HCT116 (cell line): Measurements from ENCODE around the gene SLC23A3. TPM values are rescaled to one million over a fixed set of nuclear protein-coding genes. Genes with fewer than 3 reads are reported as not detected.

Experiments used
- ATAC-seq: fragments of 200-7000 bp; cut with Tn5 transposase; 2 replicates; pipeline ENCODE4 v1.9.1; 2020; ENCODE audit warnings: mild to moderate bottlenecking, moderate library complexity
- BruUV-seq: library from RNA; stranded (reverse); fragments of 400-500 nt; replicated peaks from 2 replicates; lab custom pipeline; 2021; lab: Mats Ljungman, UMichigan
- CTCF ChIA-PET: fragments of 300-600 bp; sonication (Branson Sonifier 250); formaldehyde crosslinking; loops from one replicate; lab custom pipeline; 2021; ENCODE audit warnings: antibody characterized with exemption; lab: Charles Lee
- POLR2A ChIA-PET: fragments of 300-600, 350-600 bp; sonication (Branson Sonifier 250); formaldehyde crosslinking; loops from one replicate; lab custom pipeline; 2021; ENCODE audit warnings: antibody characterized with exemption; lab: Charles Lee
- RAD21 ChIA-PET, 2 experiments: fragments of 300-600 bp; sonication (Branson Sonifier 250); formaldehyde crosslinking; loops; one replicate each; lab custom pipeline; 2023; ENCODE audit warnings: low total read pairs in 2 of 2; ENCODE audit not compliant: uncharacterized antibody in 2 of 2, unreplicated experiment in 2 of 2, low non-redundant PET in 1 of 2; lab: Charles Lee
- DNase-seq: peaks from one replicate; pipeline ENCODE4 v3.0.0-alpha.2; 2010; ENCODE audit warnings: low read depth, low spot score
- H2AFZ ChIP-seq: fragments of 200-600 bp; shearing (Covaris generic), sonication (generic); 2 replicates; pipeline ENCODE4 v1.6.1; 2017; ENCODE audit warnings: low read depth, mixed run types, mixed read lengths, antibody characterized with exemption, low read length; ENCODE audit not compliant: poor library complexity, severe bottlenecking
- H3K27ac ChIP-seq: 2 replicates; pipeline ENCODE4 v1.5.1; 2012; ENCODE audit warnings: low read depth, low read length
- H3K27me3 ChIP-seq: fragments of 200-600 bp; sonication (generic); 2 replicates; pipeline ENCODE4 v1.6.1; 2016; ENCODE audit warnings: mixed run types, low read length, mixed read lengths; ENCODE audit not compliant: insufficient read depth
- H3K36me3 ChIP-seq, 2 experiments: fragments of 200-500 bp in 1 of 2; fragments of 200-600 bp in 1 of 2; sonication (Bioruptor generic) in 1 of 2; sonication (generic) in 1 of 2; 2 replicates each; pipeline versions ENCODE4 v1.5.1 to v1.6.1; 2014 to 2016; ENCODE audit warnings: low read length in 2 of 2, inconsistent platforms in 1 of 2, mixed read lengths in 1 of 2, mixed run types in 1 of 2; ENCODE audit not compliant: insufficient read depth in 2 of 2, control insufficient read depth in 1 of 2
- H3K4me1 ChIP-seq, 2 experiments: fragments of 200-600 bp in 1 of 2; sonication (generic) in 1 of 2; 2 replicates each; pipeline versions ENCODE4 v1.5.1 to v1.6.1; 2012 to 2017; ENCODE audit warnings: low read length in 2 of 2, inconsistent platforms in 1 of 2, mild to moderate bottlenecking in 1 of 2, mixed read lengths in 1 of 2, mixed run types in 1 of 2, moderate library complexity in 1 of 2; ENCODE audit not compliant: insufficient read depth in 2 of 2, control insufficient read depth in 1 of 2
- H3K4me2 ChIP-seq: fragments of 200-600 bp; sonication (generic); 2 replicates; pipeline ENCODE4 v1.6.1; 2017; ENCODE audit warnings: mixed run types, low read length, mixed read lengths
- H3K4me3 ChIP-seq, 2 experiments: fragments of 200-600 bp in 1 of 2; sonication (generic) in 1 of 2; replicated peaks in 1 of 2; 2 replicates each; pipeline ENCODE4 v1.5.1; 2011 to 2016; ENCODE audit warnings: low read length in 2 of 2, control low read depth in 1 of 2, low read depth in 1 of 2, mild to moderate bottlenecking in 1 of 2, mixed read lengths in 1 of 2, mixed run types in 1 of 2
- H3K79me2 ChIP-seq: fragments of 200-600 bp; sonication (generic); 2 replicates; pipeline ENCODE4 v1.6.1; 2017; ENCODE audit warnings: mild to moderate bottlenecking, mixed run types, low read length, moderate library complexity, mixed read lengths; ENCODE audit not compliant: insufficient read depth
- H3K9ac ChIP-seq: fragments of 200-600 bp; sonication (generic); 2 replicates; pipeline ENCODE4 v1.6.1; 2016; ENCODE audit warnings: low read length, mixed read lengths
- H3K9me2 ChIP-seq: fragments of 200-600 bp; sonication (generic), shearing (Covaris generic); 2 replicates; pipeline ENCODE4 v1.6.1; 2017; ENCODE audit warnings: mixed run types, mild to moderate bottlenecking, moderate library complexity; ENCODE audit not compliant: insufficient read depth
- H3K9me3 ChIP-seq, 2 experiments: fragments of 200-500 bp in 1 of 2; fragments of 200-600 bp in 1 of 2; sonication (Bioruptor generic) in 1 of 2; sonication (generic) in 1 of 2; 2 replicates each; pipeline ENCODE4 v1.6.1; 2014 to 2017; ENCODE audit warnings: low read length in 2 of 2, mixed read lengths in 2 of 2, inconsistent platforms in 1 of 2, low read depth in 1 of 2, mild to moderate bottlenecking in 1 of 2, mixed run types in 1 of 2, moderate library complexity in 1 of 2; ENCODE audit not compliant: control insufficient read depth in 1 of 2, insufficient read depth in 1 of 2
- H4K20me1 ChIP-seq: fragments of 200-600 bp; sonication (generic), shearing (Covaris generic); 2 replicates; pipeline ENCODE4 v1.6.1; 2017; ENCODE audit warnings: mixed run types, mild to moderate bottlenecking, moderate library complexity; ENCODE audit not compliant: insufficient read depth
- CBX3 ChIP-seq: IDR thresholded peaks from 2 replicates; pipeline ENCODE4 v1.6.1; 2012; ENCODE audit warnings: low read depth
- CEBPB ChIP-seq: IDR thresholded peaks from 2 replicates; pipeline ENCODE4 v1.6.1; 2012; ENCODE audit warnings: low read depth
- EGR1 ChIP-seq: IDR thresholded peaks from 2 replicates; pipeline ENCODE4 v1.6.1; 2012; ENCODE audit warnings: low read depth
- EZH2phosphoT487 ChIP-seq: fragments of 200-600 bp; IDR thresholded peaks from 2 replicates; pipeline ENCODE4 v1.6.1; 2018; ENCODE audit warnings: antibody characterized with exemption, borderline replicate concordance
- JUND ChIP-seq: IDR thresholded peaks from 2 replicates; pipeline ENCODE4 v1.6.1; 2012
- POLR2A ChIP-seq: IDR thresholded peaks from 2 replicates; pipeline ENCODE4 v1.7.0; 2011; ENCODE audit warnings: borderline replicate concordance; ENCODE audit not compliant: insufficient read depth, insufficient read length; ENCODE audit errors: extremely low read depth
- REST ChIP-seq: IDR thresholded peaks from 2 replicates; pipeline ENCODE4 v1.6.1; 2012; ENCODE audit warnings: low read depth
- SIN3A ChIP-seq: IDR thresholded peaks from 2 replicates; pipeline ENCODE4 v1.6.1; 2012; ENCODE audit warnings: low read depth
- SRF ChIP-seq: IDR thresholded peaks from 2 replicates; pipeline ENCODE4 v1.6.1; 2012; ENCODE audit warnings: low read depth
- TCF7L2 ChIP-seq: IDR thresholded peaks from 2 replicates; pipeline ENCODE4 v1.7.0; 2011; ENCODE audit warnings: borderline replicate concordance, inconsistent platforms; ENCODE audit not compliant: insufficient read depth, insufficient read length; ENCODE audit errors: extremely low read depth
- intact Hi-C: fragments of 100-400 bp; cut with micrococcal nuclease; formaldehyde crosslinking; loops from 2 replicates; pipeline ENCODE4 v1.10.0; 2022
- total RNA-seq: library from RNA; stranded (reverse); gene quantifications from one replicate; pipeline ENCODE4 v1.2.1, GENCODE V29; 2021; ENCODE audit not compliant: unreplicated experiment
- TF ChIP-seq, protein P1 (sequence below): IDR thresholded peaks from 2 replicates; pipeline ENCODE4 v1.6.1; 2012
- TF ChIP-seq, protein P2 (sequence below): IDR thresholded peaks from 2 replicates; pipeline ENCODE4 v1.6.1; 2012

Gene SLC23A3
- total RNA-seq, 1 experiment from 2014 or later = 4.8 TPM

GRCh38 chr2:219128396-219128795 is 41.4 kb downstream of the SLC23A3 start:
- Histone ChIP-seq H3K9me2 (no peaks in the 10 kb centered on the region), H2AFZ (no peak overlapping the region), H3K79me2 (no peaks in the 10 kb centered on the region), H3K27ac (no peak overlapping the region), H3K4me1 (peaks cover 22 to 27% of the 10 kb centered on the region in 2 experiments), H3K4me2 (no peak overlapping the region), H3K36me3 (no peaks in the 10 kb centered on the region), H3K27me3 (no peaks in the 10 kb centered on the region; the same call in 1 of the 2 replicates), H3K9me3 (no peaks in the 10 kb centered on the region), H4K20me1 (no peaks in the 10 kb centered on the region), H3K4me3 (no peak overlapping the region), H3K9ac (no peak overlapping the region)
- no peak for ATAC-seq
- DNase-seq = no peak
- POLR2A ChIA-PET = no interaction called here
- RAD21 ChIA-PET = no interaction called here
- TF ChIP-seq EGR1 = no peak
- no peak for TF ChIP-seq CBX3
- TF ChIP-seq, protein P1, sequence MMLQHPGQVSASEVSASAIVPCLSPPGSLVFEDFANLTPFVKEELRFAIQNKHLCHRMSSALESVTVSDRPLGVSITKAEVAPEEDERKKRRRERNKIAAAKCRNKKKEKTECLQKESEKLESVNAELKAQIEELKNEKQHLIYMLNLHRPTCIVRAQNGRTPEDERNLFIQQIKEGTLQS = no peak
- TF ChIP-seq JUND = no peak
- no peak for TF ChIP-seq REST
- CTCF ChIA-PET = interaction anchor here (1.4 to 1.7 kb wide), 2 partner anchors 9 to 99 kb away, joined by 4 to 7 read pairs; no protein-coding TSS in a partner anchor
- BruUV-seq = no TSS peak
- intact Hi-C loops = no loop called here

GRCh38 chr2:219127037-219127635 is 42.7 kb downstream of the SLC23A3 start:
- Histone ChIP-seq H3K4me1 (peaks cover 22 to 27% of the 10 kb centered on the region in 2 experiments), H4K20me1 (no peaks in the 10 kb centered on the region), H2AFZ (no peak overlapping the region), H3K36me3 (no peaks in the 10 kb centered on the region), H3K4me2 (no peak overlapping the region), H3K79me2 (no peaks in the 10 kb centered on the region), H3K9ac (no peak overlapping the region), H3K9me2 (no peaks in the 10 kb centered on the region), H3K4me3 (no peak overlapping the region), H3K27me3 (no peaks in the 10 kb centered on the region; the same call in 1 of the 2 replicates), H3K9me3 (no peaks in the 10 kb centered on the region), H3K27ac (no peak overlapping the region)
- intact Hi-C loops = no loop called here
- no peak for ATAC-seq
- ChIA-PET CTCF (interaction anchor here (1.7 kb wide), 1 partner anchor 8 kb away, joined by 7 read pairs; no protein-coding TSS in a partner anchor), RAD21 (no interaction called here), POLR2A (no interaction called here)
- DNase-seq = no peak
- BruUV-seq = no TSS peak
- no peak for TF ChIP-seq CEBPB
- TF ChIP-seq EZH2phosphoT487 = no peak
- TF ChIP-seq TCF7L2 = no peak
- TF ChIP-seq EGR1 = no peak
- TF ChIP-seq SIN3A = no peak
- TF ChIP-seq SRF = no peak
- TF ChIP-seq, protein P1 = no peak
- no peak for TF ChIP-seq REST
- TF ChIP-seq POLR2A = no peak
- TF ChIP-seq, protein P2, sequence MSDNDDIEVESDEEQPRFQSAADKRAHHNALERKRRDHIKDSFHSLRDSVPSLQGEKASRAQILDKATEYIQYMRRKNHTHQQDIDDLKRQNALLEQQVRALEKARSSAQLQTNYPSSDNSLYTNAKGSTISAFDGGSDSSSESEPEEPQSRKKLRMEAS = no peak
